Breast epithelium (tissue), 3 donors: ENCODE measurements around the gene TBC1D8.

Experiments used
- CTCF ChIP-seq, 3 donors: fragments of 450-650 bp; IDR thresholded peaks; one replicate each; pipeline ENCODE4 v1.5.1; 2016 to 2017; ENCODE audit warnings: antibody characterized with exemption in 3 of 3, mild to moderate bottlenecking in 3 of 3, moderate library complexity in 3 of 3
- POLR2A ChIP-seq: fragments of 450-650 bp; IDR thresholded peaks from one replicate; pipeline ENCODE4 v1.6.1; 2016; ENCODE audit warnings: antibody characterized with exemption, mild to moderate bottlenecking, moderate library complexity
- POLR2AphosphoS5 ChIP-seq, 3 donors: sonication (generic); formaldehyde crosslinking; IDR thresholded peaks; one replicate each; pipeline ENCODE4 v1.6.1; 2017; ENCODE audit warnings: antibody characterized with exemption in 3 of 3

GRCh38 chr2:100990166-100990565, 161.0 kb downstream of the TBC1D8 start:
- no peak for TF ChIP-seq CTCF (IDR thresholded peaks at IDR 0.05)
- TF ChIP-seq POLR2A = no peak
- TF ChIP-seq POLR2AphosphoS5 (IDR thresholded peaks at IDR 0.05) = no peak
